Right cardiac atrium (tissue), 5 donors: ENCODE results near the gene STYXL1. TPM values are rescaled to one million over a fixed set of nuclear protein-coding genes. Genes with fewer than 3 reads are reported as not detected.

Experiments
- ATAC-seq, 2 donors: fragments of 200-7000 bp; cut with Tn5 transposase; one replicate each; pipeline versions ENCODE4 v1.8.0 to v1.9.1; 2020; ENCODE audit warnings: moderate library complexity in 2 of 2, mild to moderate bottlenecking in 1 of 2
- DNase-seq, 3 donors: peaks; one replicate each; pipeline ENCODE4 v3.0.0-alpha.2; 2020
- H3K27ac ChIP-seq: one replicate; pipeline ENCODE4 v1.5.1; 2013; ENCODE audit warnings: mild to moderate bottlenecking, low read length, control low read depth, moderate library complexity
- H3K27me3 ChIP-seq: one replicate; pipeline ENCODE4 v1.6.1; 2013; ENCODE audit not compliant: control insufficient read depth, insufficient read depth
- H3K4me1 ChIP-seq: one replicate; pipeline ENCODE4 v1.6.1; 2013; ENCODE audit warnings: low read length; ENCODE audit not compliant: control insufficient read depth, insufficient read depth
- H3K4me3 ChIP-seq: one replicate; pipeline ENCODE4 v1.5.1; 2013; ENCODE audit warnings: low read length, control low read depth
- H3K9me3 ChIP-seq: one replicate; pipeline ENCODE4 v1.6.1; 2013; ENCODE audit warnings: low read length; ENCODE audit not compliant: control insufficient read depth
- WGBS: extraction: QIAGEN DNeasy Blood & Tissue Kit; methylation state at CpG from one replicate; pipeline ENCODE4 v1.1.7; 2013; 5-methylcytosine and 5-hydroxymethylcytosine counted together
- intact Hi-C, 4 donors: fragments of 100-400 bp; cut with DNase I; formaldehyde crosslinking; loops; one replicate each; pipeline versions ENCODE4 v1.11.0 to v1.14.0; 2022 to 2023
- polyA plus RNA-seq: library from polyadenylated mRNA; stranded (reverse); fragments of 200-250 nt; gene quantifications from one replicate; pipeline ENCODE4 v1.2.3, GENCODE V29; 2013
- total RNA-seq, 4 donors: library from RNA; stranded (reverse); fragmentation: NEBNext Ultra II Directional; extraction: Animal tissue kit (Norgen Biotek cat#: 25700); gene quantifications; one replicate each; pipeline ENCODE4 v1.2.1, GENCODE V29; 2021
- donor health status: healthy with polysubstance abuse.
- donor health status: DM: no; HTN: yes; CAD: no.
- donor health status: DM: no; HTN: no; CAD: no.
- donor health status: DM: no; HTN: yes; CAD: no; lungs with severe emphysema.
- donor health status: DM: yes; HTN: yes; CAD: no.

The STYXL1 gene
- total and polyA plus RNA-seq, 5 donors: 10.2 to 43.7 (median 26.8) TPM

DNA sequence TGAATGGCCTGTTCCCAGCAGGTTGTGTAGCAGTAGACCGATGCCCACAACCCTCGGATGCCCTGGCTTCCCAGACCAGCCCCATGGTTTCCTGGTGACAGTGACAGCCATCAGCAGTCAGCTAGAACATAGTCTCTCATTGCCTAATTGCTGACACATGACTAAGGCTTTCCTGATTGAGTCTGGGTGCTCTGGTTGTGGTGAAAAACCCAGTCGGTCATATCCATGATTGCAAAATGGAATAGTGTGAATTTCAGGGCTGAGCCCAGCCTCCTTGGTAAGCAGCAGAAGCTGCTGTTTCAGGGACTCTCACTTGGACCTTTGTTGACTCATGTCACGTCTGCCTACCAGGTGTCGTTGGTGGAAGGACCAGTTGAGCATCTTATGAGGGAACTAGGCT, 96.3 kb downstream of the STYXL1 start:
- Histone ChIP-seq H3K4me1 (peaks cover 8% of the 10 kb centered on the region), H3K4me3 (no peak overlapping the region), H3K27me3 (no peaks in the 10 kb centered on the region), H3K9me3 (no peaks in the 10 kb centered on the region), H3K27ac (peak overlapping the region; percentile 0)
- DNase-seq (peak in 1 of 3 donors; percentile 44), ATAC-seq (peak; percentile 69 to 75)
- intact Hi-C loops: no loop called here
- 67% methylated on average over 5 of the region's 5 CpGs for WGBS

DNA sequence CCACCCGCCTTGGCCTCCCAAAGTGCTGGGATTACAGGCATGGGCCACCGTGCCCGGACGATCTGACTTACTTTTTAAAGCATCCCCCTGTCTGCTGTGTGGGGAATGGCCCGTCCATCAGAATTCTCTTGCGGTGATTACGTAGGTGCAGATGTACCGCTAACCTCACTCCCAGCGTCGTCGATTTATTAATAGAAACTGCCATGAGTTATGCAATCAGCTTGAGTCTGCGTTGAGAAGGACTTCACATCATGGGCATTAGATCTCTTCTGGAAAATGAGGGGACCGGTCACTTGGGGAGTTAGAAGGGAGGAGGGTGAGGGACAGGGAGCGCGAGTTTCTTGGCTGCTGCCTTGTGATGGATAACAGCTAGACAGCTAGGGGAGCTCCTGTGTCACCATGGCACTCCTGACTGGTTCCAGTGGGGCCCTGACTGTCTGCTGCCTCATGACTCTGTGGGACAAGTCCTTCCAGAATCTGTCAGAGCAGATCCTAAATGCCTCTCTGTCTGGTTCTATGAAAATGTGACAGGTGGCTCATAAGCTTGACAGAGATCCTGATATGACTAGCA, 97.6 kb downstream of the STYXL1 start:
- H3K27me3 ChIP-seq: no peaks in the 10 kb centered on the region
- DNase-seq (peak in 1 of 3 donors; percentile 9), ATAC-seq (peak; percentile 46 to 62)
- peak overlapping the region; percentile 89 for H3K27ac ChIP-seq
- intact Hi-C loops: no loop called here
- H3K4me3 ChIP-seq: no peak overlapping the region
- WGBS: 57% methylated on average over 15 of the region's 15 CpGs
- H3K9me3 ChIP-seq: no peaks in the 10 kb centered on the region
- peaks cover 8% of the 10 kb centered on the region for H3K4me1 ChIP-seq

DNA sequence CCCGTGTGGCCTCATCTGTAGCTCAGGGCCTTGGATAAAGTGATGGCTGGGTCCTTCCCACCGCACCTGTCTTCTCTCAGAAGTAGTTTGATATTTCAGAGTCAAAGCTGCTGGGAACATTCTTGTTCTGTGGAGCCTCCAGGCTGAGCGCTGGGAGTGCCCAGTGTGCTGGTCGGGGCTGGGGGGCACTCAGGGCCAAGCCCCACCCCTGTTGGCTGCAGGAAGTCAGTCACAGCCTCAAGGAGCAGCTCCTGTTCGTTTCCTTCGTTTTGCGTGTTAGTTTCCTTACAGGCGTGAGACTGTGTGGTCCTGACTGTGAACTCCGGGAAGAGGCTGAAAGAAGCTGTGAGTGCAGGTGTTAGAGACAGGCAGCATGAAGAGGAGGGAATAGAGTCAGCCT, 99.6 kb downstream of the STYXL1 start:
- WGBS: 57% methylated on average over 9 of the region's 9 CpGs
- ATAC-seq: peak in 1 of 2 donors; percentile 38
- Histone ChIP-seq H3K27ac (no peak overlapping the region), H3K4me3 (no peak overlapping the region), H3K27me3 (no peaks in the 10 kb centered on the region), H3K9me3 (no peaks in the 10 kb centered on the region), H3K4me1 (peaks cover 8% of the 10 kb centered on the region)
- intact Hi-C loops: no loop called here
- no peak for DNase-seq

Other genes with a start within 250 kb of the STYXL1 start
- gene CCL24, start 234.2 kb downstream of the STYXL1 start, total RNA-seq: not detected
- gene CCL24, start 234.2 kb downstream of the STYXL1 start, polyA plus RNA-seq: not detected
- gene RHBDD2, start 169.0 kb downstream of the STYXL1 start, total RNA-seq: 10 to 100 TPM; 31.8 to 42.4 (median 35.9) TPM
- 36.2 TPM for gene RHBDD2, start 169.0 kb downstream of the STYXL1 start, polyA plus RNA-seq
- gene POR, start 132.8 kb downstream of the STYXL1 start, total RNA-seq: 100 to 1,000 TPM in 1 of 4 donors, 10 to 100 TPM in 3; 59.8 to 122 (median 62.7) TPM
- 47.4 TPM for gene POR, start 132.8 kb downstream of the STYXL1 start, polyA plus RNA-seq
- gene TMEM120A, start 53.4 kb downstream of the STYXL1 start, total RNA-seq: 100 to 1,000 TPM in 1 of 4 donors, 10 to 100 TPM in 3; 67.7 to 111 (median 82.3) TPM
- 88.7 TPM for gene TMEM120A, start 53.4 kb downstream of the STYXL1 start, polyA plus RNA-seq
- gene MDH2, start 106 bp upstream of the STYXL1 start, total RNA-seq: 100 to 1,000 TPM; 336 to 499 (median 479) TPM
- 310 TPM for gene MDH2, start 106 bp upstream of the STYXL1 start, polyA plus RNA-seq
- 10 to 100 TPM; 20.6 to 25.2 (median 23.4) TPM for gene SRRM3, start 153.9 kb upstream of the STYXL1 start, total RNA-seq
- 52.8 TPM for gene SRRM3, start 153.9 kb upstream of the STYXL1 start, polyA plus RNA-seq